Measurements from ENCODE around the gene YBX2. TPM values are rescaled to one million over a fixed set of nuclear protein-coding genes. Genes with fewer than 3 reads are reported as not detected.

YBX2 gene
- total and polyA plus RNA-seq, 8 donors, result 0.37 to 2.5 (median 1.5) TPM

- peaks cover 13 to 33% of the 10 kb centered on the region in 2 donors for H3K4me1 ChIP-seq
- DNase-seq (no peak), ATAC-seq (no peak)
- no peak overlapping the region for H3K4me3 ChIP-seq
- H3K9me3 ChIP-seq, result no peaks in the 10 kb centered on the region
- H3K36me3 ChIP-seq, result no peaks in the 10 kb centered on the region
- H3K27me3 ChIP-seq, result peaks cover 26 to 93% of the 10 kb centered on the region in 2 donors
- TF ChIP-seq CTCF (IDR thresholded peaks at IDR 0.05), result no peak
- H3K27ac ChIP-seq, result no peak overlapping the region
- intact Hi-C loops (cut with DNase I), result loop anchor here (10.0 kb wide), 1 partner anchor 247 kb away; the partner anchor contains the start of gene SLC16A11 (in 2 of the 2)
Observed at GRCh38 chr17:7292194-7292593, 2.2 kb downstream of the YBX2 start.

- peaks cover 24 to 87% of the 10 kb centered on the region in 2 donors for H3K27me3 ChIP-seq
- intact Hi-C loops (cut with DNase I), result loop anchor here (10.0 kb wide), 1 partner anchor 246 kb away; the partner anchor contains the start of gene SLC16A11 (in 2 of the 2)
Observed at GRCh38 chr17:7290685-7291084, 3.8 kb downstream of the YBX2 start.

GRCh38 chr17:7290166-7290565 lies 4.3 kb downstream of the YBX2 start:
- Histone ChIP-seq H3K9me3 (no peaks in the 10 kb centered on the region), H3K27ac (no peak overlapping the region), H3K4me1 (peaks cover 9 to 16% of the 10 kb centered on the region in 2 donors), H3K27me3 (peaks cover 19 to 82% of the 10 kb centered on the region in 2 donors), H3K36me3 (no peaks in the 10 kb centered on the region), H3K4me3 (no peak overlapping the region)
- intact Hi-C loops (cut with DNase I), result loop anchor here (10.0 kb wide), 1 partner anchor 245 kb away; the partner anchor contains the start of gene SLC16A11 (in 2 of the 2)
- no peak for ATAC-seq
- DNase-seq, result no peak
- no peak for TF ChIP-seq CTCF (IDR thresholded peaks at IDR 0.05)

More at GRCh38 chr17:7290685-7291084, 3.8 kb downstream of the YBX2 start:
- no peak for ATAC-seq
- TF ChIP-seq CTCF (IDR thresholded peaks at IDR 0.05), result no peak
- Histone ChIP-seq H3K4me3 (no peak overlapping the region), H3K36me3 (no peaks in the 10 kb centered on the region), H3K9me3 (no peaks in the 10 kb centered on the region), H3K27ac (no peak overlapping the region), H3K4me1 (peaks cover 9 to 21% of the 10 kb centered on the region in 2 donors)
- no peak for DNase-seq

GRCh38 chr17:7289256-7290032 lies 5.0 kb downstream of the YBX2 start:
- no peaks in the 10 kb centered on the region for H3K36me3 ChIP-seq
- peaks cover 4 to 9% of the 10 kb centered on the region in 2 donors for H3K4me1 ChIP-seq
- TF ChIP-seq CTCF (IDR thresholded peaks at IDR 0.05), result no peak
- H3K27ac ChIP-seq, result no peak overlapping the region
- ATAC-seq (no peak), DNase-seq (no peak)
- intact Hi-C loops (cut with DNase I), result loop anchor here (10.0 kb wide), 1 partner anchor 245 kb away; the partner anchor contains the start of gene SLC16A11 (in 2 of the 2)
- no peak overlapping the region for H3K4me3 ChIP-seq
- no peaks in the 10 kb centered on the region for H3K9me3 ChIP-seq
- peaks cover 12 to 74% of the 10 kb centered on the region in 2 donors for H3K27me3 ChIP-seq

- Histone ChIP-seq H3K4me1 (peaks cover 16 to 20% of the 10 kb centered on the region in 2 donors), H3K36me3 (no peaks in the 10 kb centered on the region), H3K4me3 (no peak overlapping the region), H3K27me3 (peaks cover 0 to 73% of the 10 kb centered on the region in 2 donors), H3K27ac (no peak overlapping the region), H3K9me3 (no peaks in the 10 kb centered on the region)
- ATAC-seq (no peak), DNase-seq (no peak)
- TF ChIP-seq CTCF (IDR thresholded peaks at IDR 0.05), result no peak
- intact Hi-C loops (cut with DNase I), result no loop called here
Observed at GRCh38 chr17:7285679-7286078, 8.8 kb downstream of the YBX2 start.

Data from left lung (tissue), 10 donors.